OCI-LY1 (cell line): ENCODE measurements around the gene SYT1.

Experiments
- H2AFZ ChIP-seq: fragments of 200-600 bp; sonication (generic), shearing (Covaris generic); 2 replicates; pipeline ENCODE4 v1.6.0; 2014; ENCODE audit warnings: antibody characterized with exemption, mild to moderate bottlenecking, low read length
- H3F3A ChIP-seq: fragments of 200-600 bp; sonication (generic), shearing (Covaris generic); 2 replicates; pipeline ENCODE4 v1.6.0; 2014; ENCODE audit warnings: mild to moderate bottlenecking, antibody characterized with exemption, low read length, moderate library complexity; ENCODE audit not compliant: insufficient read depth
- H3K27ac ChIP-seq: fragments of 200-600 bp; sonication (generic); 2 replicates; pipeline ENCODE4 v1.5.1; 2014; ENCODE audit warnings: low read length, mixed run types, mild to moderate bottlenecking, low read depth; ENCODE audit not compliant: poor library complexity, severe bottlenecking
- H3K27me3 ChIP-seq: fragments of 200-600 bp; sonication (generic); 2 replicates; pipeline ENCODE4 v1.6.0; 2014; ENCODE audit warnings: antibody characterized with exemption, mild to moderate bottlenecking, low read length, moderate library complexity; ENCODE audit not compliant: insufficient read depth
- H3K36me3 ChIP-seq: fragments of 200-600 bp; sonication (generic); 2 replicates; pipeline ENCODE4 v1.6.1; 2014; ENCODE audit warnings: mild to moderate bottlenecking, antibody characterized with exemption, low read length, moderate library complexity, mixed read lengths; ENCODE audit not compliant: insufficient read depth
- H3K4me1 ChIP-seq: fragments of 200-600 bp; sonication (generic); 2 replicates; pipeline ENCODE4 v1.5.1; 2014; ENCODE audit warnings: mild to moderate bottlenecking, low read length, moderate library complexity; ENCODE audit not compliant: insufficient read depth, severe bottlenecking
- H3K4me2 ChIP-seq: fragments of 200-600 bp; sonication (generic), shearing (Covaris generic); 2 replicates; pipeline ENCODE4 v1.6.1; 2014; ENCODE audit warnings: low read length
- H3K4me3 ChIP-seq: fragments of 200-600 bp; sonication (generic); 2 replicates; pipeline ENCODE4 v1.5.1; 2014; ENCODE audit warnings: low read length, low read depth, mild to moderate bottlenecking, mixed read lengths; ENCODE audit not compliant: poor library complexity, severe bottlenecking
- H3K79me2 ChIP-seq: fragments of 200-600 bp; shearing (Covaris generic); 2 replicates; pipeline ENCODE4 v1.6.1; 2016; ENCODE audit warnings: mixed run types, low read length, mixed read lengths; ENCODE audit not compliant: insufficient read depth
- H3K9ac ChIP-seq: fragments of 200-600 bp; sonication (generic), shearing (Covaris generic); 2 replicates; pipeline ENCODE4 v1.6.1; 2014; ENCODE audit warnings: mild to moderate bottlenecking, low read length, mixed read lengths
- H3K9me2 ChIP-seq: fragments of 200-600 bp; sonication (generic), shearing (Covaris generic); 2 replicates; pipeline ENCODE4 v1.6.1; 2014; ENCODE audit warnings: low read depth, mild to moderate bottlenecking, low read length, mixed read lengths
- H3K9me3 ChIP-seq: fragments of 200-600 bp; shearing (Covaris generic); 2 replicates; pipeline ENCODE4 v1.6.1; 2014; ENCODE audit warnings: low read length, mixed read lengths
- H4K20me1 ChIP-seq: fragments of 200-600 bp; sonication (generic), shearing (Covaris generic); 2 replicates; pipeline ENCODE4 v1.6.0; 2016; ENCODE audit warnings: mild to moderate bottlenecking, low read length; ENCODE audit not compliant: insufficient read depth
- CTCF ChIP-seq: fragments of 200-600 bp; sonication (generic), shearing (Covaris generic); IDR thresholded peaks from 2 replicates; pipeline ENCODE4 v1.5.1; 2017; ENCODE audit warnings: mild to moderate bottlenecking, antibody characterized with exemption, low read length, moderate library complexity, mixed read lengths
- EZH2 ChIP-seq: fragments of 200-600 bp; sonication (generic), shearing (Covaris generic); IDR thresholded peaks from 2 replicates; pipeline ENCODE4 v1.8.0; 2017; ENCODE audit warnings: borderline replicate concordance, mixed run types, mild to moderate bottlenecking, antibody characterized with exemption, low read length, moderate library complexity, mixed read lengths

Gene SYT1

GRCh38 chr12:79317179-79317847 lies 452.7 kb downstream of the SYT1 start:
- no peaks in the 10 kb centered on the region for H3K36me3 ChIP-seq
- TF ChIP-seq EZH2 = no peak
- no peak for TF ChIP-seq CTCF
- no peaks in the 10 kb centered on the region for H3K27me3 ChIP-seq
- H3K9me3 ChIP-seq = no peaks in the 10 kb centered on the region
- no peaks in the 10 kb centered on the region for H3K4me1 ChIP-seq
- H3K4me2 ChIP-seq = no peak overlapping the region
- H3K9ac ChIP-seq = no peak overlapping the region
- no peaks in the 10 kb centered on the region for H3F3A ChIP-seq
- no peak overlapping the region for H2AFZ ChIP-seq
- no peaks in the 10 kb centered on the region for H4K20me1 ChIP-seq
- H3K27ac ChIP-seq = no peak overlapping the region
- no peaks in the 10 kb centered on the region for H3K79me2 ChIP-seq
- no peak overlapping the region for H3K4me3 ChIP-seq
- H3K9me2 ChIP-seq = no peaks in the 10 kb centered on the region

GRCh38 chr12:79322905-79323304 lies 458.3 kb downstream of the SYT1 start:
- Histone ChIP-seq H2AFZ (no peak overlapping the region), H3K36me3 (no peaks in the 10 kb centered on the region), H3K9me2 (no peaks in the 10 kb centered on the region), H3K27me3 (no peaks in the 10 kb centered on the region), H3F3A (no peaks in the 10 kb centered on the region), H3K4me2 (no peak overlapping the region), H4K20me1 (no peaks in the 10 kb centered on the region), H3K4me1 (no peaks in the 10 kb centered on the region), H3K9ac (no peak overlapping the region), H3K79me2 (no peaks in the 10 kb centered on the region), H3K4me3 (no peak overlapping the region), H3K9me3 (no peaks in the 10 kb centered on the region), H3K27ac (no peak overlapping the region)
- TF ChIP-seq EZH2 (no peak), CTCF (no peak)

- Histone ChIP-seq H3F3A (no peaks in the 10 kb centered on the region), H2AFZ (no peak overlapping the region), H3K9me2 (no peaks in the 10 kb centered on the region), H3K4me2 (no peak overlapping the region), H3K9me3 (no peaks in the 10 kb centered on the region), H3K4me1 (no peaks in the 10 kb centered on the region), H3K27me3 (no peaks in the 10 kb centered on the region), H4K20me1 (no peaks in the 10 kb centered on the region), H3K36me3 (no peaks in the 10 kb centered on the region), H3K9ac (no peak overlapping the region), H3K27ac (no peak overlapping the region), H3K4me3 (no peak overlapping the region), H3K79me2 (no peaks in the 10 kb centered on the region)
- TF ChIP-seq EZH2 (no peak), CTCF (no peak)
Measured at GRCh38 chr12:79324571-79324970, 460.0 kb downstream of the SYT1 start.
